Measurements from ENCODE around the gene TECTA.

GRCh38 chr11:121226415-121227263 is 125.6 kb downstream of the TECTA start:
- TF ChIP-seq CTCF (IDR thresholded peaks at IDR 0.05): no peak
- no peak for TF ChIP-seq EP300 (IDR thresholded peaks at IDR 0.05)
